ENCODE results near the gene CCL24.
"Not testable (repeated sequence)": the region's sequence is repeated elsewhere in the genome, so short reads cannot be mapped to it uniquely, and the experiment has no call there.

The CCL24 gene

DNA sequence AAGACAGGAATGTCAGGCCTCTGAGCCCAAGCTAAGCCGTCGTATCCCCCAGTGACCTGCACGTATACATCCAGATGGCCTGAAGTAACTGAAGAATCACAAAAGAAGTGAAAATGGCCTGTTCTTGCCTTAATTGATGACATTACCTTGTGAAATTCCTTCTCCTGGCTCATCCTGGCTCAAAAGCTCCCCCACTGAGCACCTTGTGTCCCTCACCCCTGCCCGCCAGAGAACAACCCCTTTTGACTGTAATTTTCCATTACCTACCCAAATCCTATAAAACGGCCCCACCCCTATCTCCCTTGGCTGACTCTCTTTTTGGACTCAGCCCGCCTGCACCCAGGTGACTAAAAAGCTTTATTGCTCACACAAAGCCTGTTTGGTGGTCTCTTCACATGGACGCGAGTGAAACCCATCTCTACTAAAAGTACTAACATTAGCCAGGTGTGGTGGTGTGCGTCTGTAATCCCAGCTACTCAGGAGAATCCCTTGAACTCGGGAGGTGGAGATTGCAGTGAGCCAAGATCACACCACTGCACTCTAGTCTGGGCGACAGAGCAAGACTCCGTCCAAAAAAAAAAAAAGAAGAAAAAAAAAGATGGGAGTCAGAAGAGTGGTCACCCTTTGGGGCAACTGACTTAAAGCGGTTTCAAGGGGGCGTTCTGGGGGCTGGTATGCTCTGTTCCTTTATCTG, 25.3 kb downstream of the CCL24 start:
- in situ Hi-C loops (cut with MboI; ENCODE audit: low sequenced_read_pairs), result not testable (repeated sequence)

DNA sequence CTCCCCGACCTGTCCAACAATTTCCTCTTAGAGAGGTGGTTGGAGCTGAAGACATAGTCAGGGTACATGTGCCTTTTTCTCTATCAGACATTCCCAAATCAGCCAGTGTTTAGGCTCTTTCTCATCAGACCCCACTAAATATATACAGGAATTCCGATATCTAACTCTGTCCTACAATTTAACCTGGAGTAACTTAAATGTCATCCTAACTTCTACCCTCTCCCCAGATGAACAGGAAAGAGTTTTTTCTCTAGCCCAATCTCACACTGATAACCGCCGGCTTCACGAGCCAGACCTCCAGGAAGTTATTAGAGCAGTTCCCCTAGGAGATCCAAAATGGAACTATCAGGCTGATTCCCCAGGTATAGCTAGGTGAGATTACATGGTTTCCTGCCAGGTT, 30.5 kb downstream of the CCL24 start:
- in situ Hi-C loops (cut with MboI; ENCODE audit: low sequenced_read_pairs), result not testable (repeated sequence)

DNA sequence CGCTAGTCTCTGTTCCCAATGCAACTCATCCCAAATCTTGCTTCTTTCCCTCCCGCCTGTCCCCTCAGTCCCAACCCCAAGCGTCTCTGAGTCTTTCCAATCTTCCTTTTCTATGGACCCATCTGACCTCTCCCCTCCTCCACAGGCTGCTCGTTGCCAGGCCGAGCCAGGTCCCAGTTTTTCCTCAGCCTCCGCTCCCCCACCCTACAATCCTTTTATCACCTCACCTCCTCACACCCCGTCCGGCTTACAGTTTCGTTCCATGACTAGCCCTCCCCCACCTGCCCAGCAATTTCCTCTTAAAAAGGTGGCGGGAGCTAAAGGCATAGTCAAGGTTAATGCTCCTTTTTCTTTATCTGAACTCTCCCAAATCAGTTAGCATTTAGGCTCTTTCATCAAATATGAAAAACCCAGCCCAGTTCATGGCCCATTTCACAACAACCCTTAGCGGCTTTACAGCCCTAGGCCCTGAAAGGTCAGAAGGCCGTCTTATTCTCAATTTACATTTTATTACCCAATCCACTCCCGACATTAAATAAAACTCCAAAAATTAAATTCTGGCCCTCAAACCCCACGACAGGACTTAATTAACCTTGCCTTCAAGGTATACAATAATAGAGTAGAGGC, 32.8 kb downstream of the CCL24 start:
- in situ Hi-C loops (cut with MboI; ENCODE audit: low sequenced_read_pairs), result not testable (repeated sequence)

DNA sequence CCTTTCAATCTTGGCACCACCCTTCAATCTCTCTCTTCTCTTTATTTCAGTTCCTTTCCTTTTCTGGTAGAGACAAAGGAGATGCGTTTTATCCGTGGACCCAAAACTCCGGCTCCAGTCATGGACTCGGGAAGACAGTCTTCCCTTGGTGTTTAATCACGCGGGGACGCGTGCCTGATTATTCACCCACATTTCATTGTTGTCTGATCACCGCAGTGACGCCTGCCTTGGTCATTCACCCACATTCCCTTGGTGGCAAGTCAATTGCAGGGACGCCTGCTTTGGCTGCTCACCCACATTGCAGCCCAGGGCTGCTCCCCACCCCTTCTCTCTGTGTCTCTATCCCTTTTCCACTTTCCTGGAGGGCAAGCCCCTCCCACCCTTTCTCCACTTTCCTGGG, 34.1 kb downstream of the CCL24 start:
- in situ Hi-C loops (cut with MboI; ENCODE audit: low sequenced_read_pairs), result not testable (repeated sequence)

DNA sequence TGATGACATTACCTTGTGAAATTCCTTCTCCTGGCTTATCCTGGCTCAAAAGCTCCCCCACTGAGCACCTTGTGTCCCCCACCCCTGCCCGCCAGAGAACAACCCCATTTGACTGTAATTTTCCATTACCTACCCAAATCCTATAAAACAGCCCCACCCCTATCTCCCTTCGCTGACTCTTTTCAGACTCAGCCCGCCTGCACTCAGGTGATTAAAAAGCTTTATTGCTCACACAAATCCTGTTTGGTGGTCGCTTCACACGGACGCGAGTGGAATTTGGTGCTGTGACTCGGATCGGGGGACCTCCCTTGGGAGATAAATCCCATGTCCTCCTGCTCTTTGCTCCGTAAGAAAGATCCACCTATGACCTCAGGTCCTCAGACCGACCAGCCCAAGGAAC, 34.6 kb downstream of the CCL24 start:
- in situ Hi-C loops (cut with MboI; ENCODE audit: low sequenced_read_pairs), result not testable (repeated sequence)

DNA sequence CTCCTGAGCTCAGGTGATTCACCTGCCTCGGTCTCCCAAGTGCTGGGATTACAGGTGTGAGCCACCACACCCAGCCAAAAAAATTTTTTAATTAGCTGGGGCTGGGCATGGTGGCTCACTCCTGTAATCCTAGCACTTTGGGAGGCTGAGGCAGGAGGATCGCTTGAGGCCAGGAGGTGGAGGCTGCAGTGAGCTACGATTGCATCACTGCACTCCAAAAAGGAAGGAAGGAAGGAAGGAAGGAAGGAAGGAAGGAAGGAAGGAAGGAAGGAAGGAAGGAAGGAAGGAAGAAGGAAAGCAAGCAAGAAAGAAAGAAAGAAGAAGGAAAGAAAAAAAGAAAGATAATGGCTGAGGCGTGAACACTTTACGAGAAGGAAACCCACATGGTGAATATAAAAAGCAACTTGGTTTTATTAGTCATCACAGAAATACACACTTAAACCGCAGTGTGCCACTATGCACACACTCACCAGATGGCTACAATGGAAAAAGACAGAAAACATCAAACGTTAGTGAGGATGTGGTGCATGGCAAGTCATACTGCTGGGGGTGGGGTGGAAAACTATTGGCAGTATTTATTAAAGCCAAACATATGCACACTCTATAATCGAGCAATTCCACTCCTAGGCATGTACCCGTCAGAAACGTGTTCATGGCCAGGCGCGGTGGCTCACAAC, 37.2 kb downstream of the CCL24 start:
- in situ Hi-C loops (cut with MboI; ENCODE audit: low sequenced_read_pairs), result no loop called here

DNA sequence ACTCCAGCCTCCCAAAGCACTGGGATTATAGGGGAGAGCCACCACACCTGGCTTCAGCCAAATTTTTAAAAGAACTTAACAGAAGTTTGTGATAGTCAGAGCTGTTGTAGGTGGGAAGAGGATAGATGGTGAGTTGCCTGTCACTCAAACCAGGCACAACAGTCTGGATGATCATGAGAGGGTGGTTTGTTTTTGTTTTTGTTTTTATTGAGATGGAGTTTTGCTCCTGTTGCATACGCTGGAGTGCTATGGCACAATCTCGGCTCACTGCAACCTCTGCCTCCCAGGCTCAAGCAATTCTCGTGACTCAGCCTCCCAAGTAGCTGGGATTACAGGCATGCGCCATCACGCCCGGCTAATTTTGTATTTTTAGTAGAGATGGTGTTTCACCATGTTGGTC, 39.6 kb downstream of the CCL24 start:
- in situ Hi-C loops (cut with MboI; ENCODE audit: low sequenced_read_pairs), result loop anchor here (25.0 kb wide), 1 partner anchor 712 kb away; the partner anchor contains the start of gene RCC1L

DNA sequence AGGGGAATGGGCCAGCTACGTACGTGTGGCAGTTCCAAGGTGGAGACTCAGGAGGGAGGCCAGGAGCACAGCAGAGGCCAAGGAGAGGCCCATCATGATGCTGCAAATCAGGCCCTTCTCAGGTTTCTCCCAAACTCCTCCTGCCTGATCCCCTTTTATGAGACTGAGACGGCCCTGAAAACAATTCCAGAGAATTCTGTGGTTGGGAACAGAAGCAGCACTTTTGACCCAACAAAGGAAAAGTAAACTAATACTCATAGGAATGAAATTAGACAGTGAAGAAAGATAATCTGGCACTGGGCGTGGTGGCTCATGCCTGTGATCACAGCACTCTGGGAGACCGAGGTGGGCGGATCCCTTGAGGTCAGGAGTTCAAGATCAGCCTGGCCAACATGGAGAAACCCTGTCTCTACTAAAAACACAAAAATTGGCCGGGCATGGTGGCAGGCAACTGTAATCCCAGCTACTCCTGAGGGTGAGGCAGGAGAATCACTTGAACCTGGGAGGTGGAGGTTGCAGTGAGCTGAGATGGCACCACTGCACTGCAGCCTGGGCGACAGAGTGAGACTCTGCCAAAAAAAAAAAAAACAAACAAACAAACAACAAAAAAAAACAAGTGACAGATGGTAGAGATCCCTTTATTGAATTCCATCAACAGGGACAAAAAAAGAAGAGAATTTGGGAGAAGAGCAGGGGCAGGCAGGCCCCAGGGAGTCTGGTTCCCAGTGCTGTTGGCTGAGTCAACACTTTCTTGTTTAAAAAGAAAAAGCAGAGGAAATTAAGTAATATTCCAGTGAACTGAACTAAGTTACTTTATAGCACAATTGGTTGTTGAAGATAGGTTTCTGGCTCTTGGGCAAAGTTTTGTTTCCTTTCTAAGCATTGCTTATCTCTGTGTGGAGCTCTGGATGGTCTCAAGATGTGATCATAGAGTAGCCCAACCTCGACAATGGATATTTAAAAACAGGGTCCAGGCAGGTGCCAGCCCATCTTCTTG, 41.2 kb downstream of the CCL24 start, which contains the start of gene CCL26:
Gene CCL26 (minus strand): TSS at position 131 of the 997 bp plus-strand sequence. CDS start 35 bp downstream, at position 96.
- in situ Hi-C loops (cut with MboI; ENCODE audit: low sequenced_read_pairs), result loop anchor here (25.0 kb wide), 1 partner anchor 710 kb away; the partner anchor contains the start of gene RCC1L

DNA sequence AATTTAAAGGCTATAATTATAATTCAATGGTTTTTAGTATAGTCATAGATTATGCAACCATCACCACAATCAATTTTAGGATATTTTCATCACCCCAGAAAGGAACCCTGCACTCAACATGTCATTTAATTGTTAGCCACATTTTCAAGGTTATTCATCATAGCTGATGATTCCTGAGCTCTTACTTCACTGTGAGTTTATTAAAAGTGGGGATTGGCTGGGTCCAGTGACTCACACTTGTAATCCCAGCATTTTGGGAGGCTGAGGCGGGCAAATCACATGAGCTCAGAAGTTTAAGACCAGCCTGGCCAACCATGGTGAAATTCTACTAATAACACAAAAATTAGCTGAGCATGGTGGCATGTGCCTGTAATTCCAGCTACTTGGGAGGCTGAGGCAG, 42.4 kb downstream of the CCL24 start:
- in situ Hi-C loops (cut with MboI; ENCODE audit: low sequenced_read_pairs), result loop anchor here (25.0 kb wide), 1 partner anchor 709 kb away; the partner anchor contains the start of gene RCC1L

DNA sequence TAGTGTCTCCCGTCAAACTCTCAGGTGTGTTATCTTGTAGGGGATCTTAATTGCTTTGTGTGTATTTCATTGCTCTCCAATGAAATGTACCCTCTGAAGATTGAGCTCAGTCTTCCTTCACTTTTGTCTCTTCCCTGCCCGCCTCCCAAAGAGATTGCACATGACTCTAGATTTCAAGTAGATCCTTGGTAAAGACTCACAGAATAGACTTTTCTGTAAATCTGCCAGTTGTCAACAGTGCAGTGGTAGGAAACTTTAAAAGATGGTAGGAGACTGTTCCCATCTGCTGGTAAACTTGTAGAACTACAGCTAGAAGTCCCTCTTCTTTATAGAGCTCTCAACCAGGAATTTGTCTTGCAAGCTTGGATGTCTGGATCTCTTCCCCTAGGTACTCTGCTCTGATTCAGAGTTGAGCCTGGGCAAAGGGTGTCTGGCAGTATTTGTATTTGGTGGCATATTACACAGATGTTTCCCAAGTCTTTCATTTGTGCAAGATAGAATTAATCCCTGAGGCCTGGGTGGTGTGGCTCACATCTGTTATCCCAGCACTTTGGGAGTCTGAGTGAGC, 51.2 kb downstream of the CCL24 start:
- in situ Hi-C loops (cut with MboI; ENCODE audit: low sequenced_read_pairs), result loop anchor here (25.0 kb wide), 1 partner anchor 700 kb away; the partner anchor contains the start of gene RCC1L

DNA sequence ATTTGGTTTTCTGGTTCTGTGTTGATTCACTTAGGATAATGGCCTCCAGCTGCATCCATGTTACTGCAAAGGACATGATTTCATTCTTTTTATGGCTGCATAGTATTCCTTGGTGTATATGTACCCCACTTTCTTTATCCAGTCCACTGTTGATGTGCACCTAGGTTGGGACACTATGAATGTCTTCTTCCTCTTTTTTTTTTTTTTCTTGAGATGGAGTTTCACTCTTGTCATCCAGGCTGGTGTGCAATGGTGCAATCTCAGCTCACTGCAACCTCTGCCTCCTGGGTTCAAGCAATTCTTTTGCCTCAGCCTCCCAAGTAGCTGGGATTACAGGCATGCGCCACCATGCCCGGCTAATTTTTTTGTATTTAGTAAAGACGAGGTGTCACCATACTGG, 51.8 kb downstream of the CCL24 start:
- in situ Hi-C loops (cut with MboI; ENCODE audit: low sequenced_read_pairs), result loop anchor here (25.0 kb wide), 1 partner anchor 700 kb away; the partner anchor contains the start of gene RCC1L
